Panc1 (cell line): ENCODE measurements around the gene ARGFX. TPM values are rescaled to one million over a fixed set of nuclear protein-coding genes. Genes with fewer than 3 reads are reported as not detected.

ENCODE experiments used
- ATAC-seq: fragments of 200-7000 bp; cut with Tn5 transposase; 2 replicates; pipeline ENCODE4 v1.9.1; 2020; ENCODE audit warnings: mild to moderate bottlenecking, moderate library complexity
- BruUV-seq: library from RNA; stranded (reverse); fragments of 400-500 nt; replicated peaks from 2 replicates; lab custom pipeline; 2021; lab: Mats Ljungman, UMichigan
- CTCF ChIA-PET: fragments of 300-600 bp; sonication (Branson Sonifier 250); formaldehyde crosslinking; loops from one replicate; lab custom pipeline; 2022; ENCODE audit warnings: antibody characterized with exemption; lab: Charles Lee
- POLR2A ChIA-PET: fragments of 300-600 bp; sonication (Branson Sonifier 250); formaldehyde crosslinking; loops from one replicate; lab custom pipeline; 2022; ENCODE audit warnings: antibody characterized with exemption; lab: Charles Lee
- DNase-seq: peaks from one replicate; pipeline ENCODE4 v3.0.0-alpha.2; 2010; ENCODE audit warnings: low read depth, low spot score
- H3K27ac ChIP-seq: 2 replicates; pipeline ENCODE4 v1.5.1; 2011; ENCODE audit warnings: mild to moderate bottlenecking, low read length, inconsistent platforms
- H3K27me3 ChIP-seq: fragments of 200-500 bp; sonication (Bioruptor generic); 2 replicates; pipeline ENCODE4 v1.6.0; 2014; ENCODE audit warnings: low read length, inconsistent platforms; ENCODE audit not compliant: control insufficient read depth, insufficient read depth
- H3K36me3 ChIP-seq: fragments of 200-500 bp; sonication (Bioruptor generic); 2 replicates; pipeline ENCODE4 v1.5.1; 2014; ENCODE audit warnings: inconsistent platforms, mild to moderate bottlenecking, low read length, moderate library complexity; ENCODE audit not compliant: control insufficient read depth, insufficient read depth
- H3K4me1 ChIP-seq: 2 replicates; pipeline ENCODE4 v1.5.1; 2011; ENCODE audit warnings: inconsistent platforms, mild to moderate bottlenecking, low read length, moderate library complexity; ENCODE audit not compliant: control insufficient read depth, insufficient read depth
- H3K4me3 ChIP-seq, 2 experiments: 2 replicates each; pipeline ENCODE4 v1.5.1; 2011 to 2012; ENCODE audit warnings: low read depth in 2 of 2, low read length in 2 of 2, mild to moderate bottlenecking in 2 of 2, inconsistent platforms in 1 of 2, moderate library complexity in 1 of 2
- H3K9me3 ChIP-seq: fragments of 200-500 bp; sonication (Bioruptor generic); 2 replicates; pipeline ENCODE4 v1.5.1; 2014; ENCODE audit warnings: low read depth, mild to moderate bottlenecking, inconsistent platforms, low read length, moderate library complexity; ENCODE audit not compliant: control insufficient read depth, insufficient read depth
- POLR2AphosphoS5 ChIP-seq: IDR thresholded peaks from 2 replicates; pipeline ENCODE4 v1.6.1; 2012; ENCODE audit warnings: mild to moderate bottlenecking, low read depth, low read length, moderate library complexity
- SIN3A ChIP-seq: IDR thresholded peaks from 2 replicates; pipeline ENCODE4 v1.6.1; 2012; ENCODE audit warnings: low read depth, mild to moderate bottlenecking, low read length, moderate library complexity, borderline replicate concordance; ENCODE audit not compliant: insufficient read depth
- TCF7L2 ChIP-seq: IDR thresholded peaks from 2 replicates; pipeline ENCODE4 v1.6.1; 2011; ENCODE audit warnings: mild to moderate bottlenecking, low read depth, low read length, inconsistent platforms
- in situ Hi-C: cut with HindIII; loops from 2 replicates; pipeline ENCODE4 v1.10.0; 2016; ENCODE audit warnings: low sequenced_read_pairs, low pct_unique_long_range_greater_than_20kb
- intact Hi-C: fragments of 100-400 bp; cut with micrococcal nuclease; formaldehyde crosslinking; loops from one replicate; pipeline ENCODE4 v1.10.0; 2022; ENCODE audit not compliant: unreplicated experiment
- total RNA-seq: library from RNA; stranded (reverse); gene quantifications from one replicate; pipeline ENCODE4 v1.2.1, GENCODE V29; 2021; ENCODE audit not compliant: unreplicated experiment
- TF ChIP-seq, protein P1 (sequence below), 2 experiments: IDR thresholded peaks; 2 replicates each; pipeline ENCODE4 v1.6.1; 2011 to 2012; ENCODE audit warnings: low read depth in 2 of 2, control low read depth in 1 of 2, low read length in 1 of 2, mild to moderate bottlenecking in 1 of 2, moderate library complexity in 1 of 2; ENCODE audit not compliant: insufficient read depth in 1 of 2
- TF ChIP-seq, protein P2 (sequence below): fragments of 450-650 bp; IDR thresholded peaks from 2 replicates; pipeline ENCODE4 v1.5.1; 2017; ENCODE audit warnings: mild to moderate bottlenecking

The ARGFX gene
- total RNA-seq, 1 experiment from 2014 or later, result not detected

DNA sequence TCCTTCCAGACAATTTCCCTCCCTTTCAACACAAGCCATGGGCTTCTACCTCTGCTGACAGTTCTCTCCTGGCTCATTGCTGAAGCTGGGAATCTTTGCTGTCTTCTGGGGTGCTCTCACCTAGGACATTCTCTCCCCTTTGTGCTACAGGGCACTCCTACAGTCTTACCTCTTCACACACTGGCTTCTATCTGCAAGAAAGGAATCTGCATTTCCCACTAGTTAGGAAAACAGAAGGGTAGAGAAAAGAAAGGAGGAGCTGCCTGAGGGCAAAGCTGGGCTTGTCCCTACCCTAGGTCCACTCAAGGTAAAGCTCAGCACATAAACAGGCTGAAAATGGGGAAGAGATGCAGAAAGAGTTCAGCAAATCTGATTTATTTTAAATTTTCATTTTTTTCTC is 5.6 kb upstream of the ARGFX start:
- in situ Hi-C loops (no loop called here), intact Hi-C loops (no loop called here)
- Histone ChIP-seq H3K36me3 (no peaks in the 10 kb centered on the region), H3K4me3 (no peak overlapping the region), H3K4me1 (no peaks in the 10 kb centered on the region), H3K9me3 (no peaks in the 10 kb centered on the region), H3K27me3 (no peaks in the 10 kb centered on the region), H3K27ac (no peak overlapping the region)
- no peak for TF ChIP-seq SIN3A
- TF ChIP-seq TCF7L2, result no peak
- no peak for TF ChIP-seq POLR2AphosphoS5
- TF ChIP-seq, protein P1, sequence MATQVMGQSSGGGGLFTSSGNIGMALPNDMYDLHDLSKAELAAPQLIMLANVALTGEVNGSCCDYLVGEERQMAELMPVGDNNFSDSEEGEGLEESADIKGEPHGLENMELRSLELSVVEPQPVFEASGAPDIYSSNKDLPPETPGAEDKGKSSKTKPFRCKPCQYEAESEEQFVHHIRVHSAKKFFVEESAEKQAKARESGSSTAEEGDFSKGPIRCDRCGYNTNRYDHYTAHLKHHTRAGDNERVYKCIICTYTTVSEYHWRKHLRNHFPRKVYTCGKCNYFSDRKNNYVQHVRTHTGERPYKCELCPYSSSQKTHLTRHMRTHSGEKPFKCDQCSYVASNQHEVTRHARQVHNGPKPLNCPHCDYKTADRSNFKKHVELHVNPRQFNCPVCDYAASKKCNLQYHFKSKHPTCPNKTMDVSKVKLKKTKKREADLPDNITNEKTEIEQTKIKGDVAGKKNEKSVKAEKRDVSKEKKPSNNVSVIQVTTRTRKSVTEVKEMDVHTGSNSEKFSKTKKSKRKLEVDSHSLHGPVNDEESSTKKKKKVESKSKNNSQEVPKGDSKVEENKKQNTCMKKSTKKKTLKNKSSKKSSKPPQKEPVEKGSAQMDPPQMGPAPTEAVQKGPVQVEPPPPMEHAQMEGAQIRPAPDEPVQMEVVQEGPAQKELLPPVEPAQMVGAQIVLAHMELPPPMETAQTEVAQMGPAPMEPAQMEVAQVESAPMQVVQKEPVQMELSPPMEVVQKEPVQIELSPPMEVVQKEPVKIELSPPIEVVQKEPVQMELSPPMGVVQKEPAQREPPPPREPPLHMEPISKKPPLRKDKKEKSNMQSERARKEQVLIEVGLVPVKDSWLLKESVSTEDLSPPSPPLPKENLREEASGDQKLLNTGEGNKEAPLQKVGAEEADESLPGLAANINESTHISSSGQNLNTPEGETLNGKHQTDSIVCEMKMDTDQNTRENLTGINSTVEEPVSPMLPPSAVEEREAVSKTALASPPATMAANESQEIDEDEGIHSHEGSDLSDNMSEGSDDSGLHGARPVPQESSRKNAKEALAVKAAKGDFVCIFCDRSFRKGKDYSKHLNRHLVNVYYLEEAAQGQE (IDR thresholded peaks at IDR 0.05; ENCODE audit: insufficient read depth in 1 of 2, low read depth in 2 of 2, low read length in 1 of 2), result no peak
- TF ChIP-seq, protein P2, sequence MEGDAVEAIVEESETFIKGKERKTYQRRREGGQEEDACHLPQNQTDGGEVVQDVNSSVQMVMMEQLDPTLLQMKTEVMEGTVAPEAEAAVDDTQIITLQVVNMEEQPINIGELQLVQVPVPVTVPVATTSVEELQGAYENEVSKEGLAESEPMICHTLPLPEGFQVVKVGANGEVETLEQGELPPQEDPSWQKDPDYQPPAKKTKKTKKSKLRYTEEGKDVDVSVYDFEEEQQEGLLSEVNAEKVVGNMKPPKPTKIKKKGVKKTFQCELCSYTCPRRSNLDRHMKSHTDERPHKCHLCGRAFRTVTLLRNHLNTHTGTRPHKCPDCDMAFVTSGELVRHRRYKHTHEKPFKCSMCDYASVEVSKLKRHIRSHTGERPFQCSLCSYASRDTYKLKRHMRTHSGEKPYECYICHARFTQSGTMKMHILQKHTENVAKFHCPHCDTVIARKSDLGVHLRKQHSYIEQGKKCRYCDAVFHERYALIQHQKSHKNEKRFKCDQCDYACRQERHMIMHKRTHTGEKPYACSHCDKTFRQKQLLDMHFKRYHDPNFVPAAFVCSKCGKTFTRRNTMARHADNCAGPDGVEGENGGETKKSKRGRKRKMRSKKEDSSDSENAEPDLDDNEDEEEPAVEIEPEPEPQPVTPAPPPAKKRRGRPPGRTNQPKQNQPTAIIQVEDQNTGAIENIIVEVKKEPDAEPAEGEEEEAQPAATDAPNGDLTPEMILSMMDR, result no peak
- DNase-seq (no peak), ATAC-seq (no peak)
- no TSS peak for BruUV-seq
- CTCF ChIA-PET, result no interaction called here
- POLR2A ChIA-PET, result no interaction called here

DNA sequence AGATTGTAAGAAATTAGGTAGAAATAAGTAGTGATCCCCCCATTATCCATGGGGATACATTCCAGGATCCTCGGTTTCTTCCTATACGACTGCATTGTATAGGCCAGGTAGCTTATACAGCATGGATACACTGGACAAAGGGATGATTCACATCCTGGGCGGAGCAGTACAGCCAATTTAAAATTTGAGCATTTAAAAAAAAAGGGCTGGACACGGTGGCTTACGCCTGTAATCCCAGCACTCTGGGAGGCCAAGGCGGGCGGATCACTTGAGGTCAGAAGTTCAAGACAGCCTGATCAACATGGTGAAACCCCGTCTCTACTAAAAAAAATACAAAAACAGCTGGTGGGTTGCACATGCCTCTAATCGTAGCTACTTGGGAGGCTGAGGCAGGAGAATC is 976 bp upstream of the ARGFX start:
- H3K27me3 ChIP-seq, result no peaks in the 10 kb centered on the region; the same call in 1 of the 2 replicates
- ChIA-PET CTCF (no interaction called here), POLR2A (no interaction called here)
- no peak overlapping the region for H3K4me3 ChIP-seq
- no TSS peak for BruUV-seq
- no peak for DNase-seq
- no peaks in the 10 kb centered on the region for H3K9me3 ChIP-seq
- in situ Hi-C loops (no loop called here), intact Hi-C loops (no loop called here)
- no peak for ATAC-seq
- no peak for TF ChIP-seq SIN3A
- TF ChIP-seq, protein P1 (IDR thresholded peaks at IDR 0.05; ENCODE audit: insufficient read depth in 1 of 2, low read depth in 2 of 2, low read length in 1 of 2), result no peak
- no peaks in the 10 kb centered on the region for H3K36me3 ChIP-seq
- H3K27ac ChIP-seq, result no peak overlapping the region
- H3K4me1 ChIP-seq, result no peaks in the 10 kb centered on the region
